Measurements from ENCODE around the gene OR4N5. TPM values are rescaled to one million over a fixed set of nuclear protein-coding genes. Genes with fewer than 3 reads are reported as not detected.

OR4N5 gene
- total RNA-seq, 2 donors from 2014 or later: not detected

DNA sequence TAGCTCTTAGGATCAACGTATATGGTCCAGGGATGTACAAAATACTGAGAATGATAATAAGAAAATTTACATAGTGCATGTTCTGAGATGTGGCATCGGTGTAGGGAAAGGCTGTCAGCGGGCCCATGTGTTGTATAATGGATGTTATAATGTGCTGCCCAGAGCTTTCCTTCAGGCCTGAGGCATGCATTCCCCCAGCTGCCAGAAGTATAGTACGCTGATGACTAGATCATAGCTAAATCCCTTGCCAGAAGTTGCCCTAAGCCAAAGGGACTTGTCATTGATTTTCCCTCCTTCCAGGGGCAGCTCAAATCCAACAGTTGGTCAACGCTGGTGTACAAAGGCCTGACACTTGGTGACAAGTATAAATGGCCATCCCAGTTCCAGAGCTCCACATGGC, 45.6 kb downstream of the OR4N5 start:
- no peak for DNase-seq
- Histone ChIP-seq H3K4me3 (no peak overlapping the region), H3K27ac (no peak overlapping the region), H3K27me3 (no peaks in the 10 kb centered on the region), H3K9ac (ENCODE audit: low read depth in 2 of 2, low read length in 2 of 2) (no peak overlapping the region), H3K4me1 (no peaks in the 10 kb centered on the region), H3K36me3 (no peaks in the 10 kb centered on the region), H3K9me3 (no peaks in the 10 kb centered on the region)
- intact Hi-C loops (cut with DNase I): no loop called here
- TF ChIP-seq, protein P1, sequence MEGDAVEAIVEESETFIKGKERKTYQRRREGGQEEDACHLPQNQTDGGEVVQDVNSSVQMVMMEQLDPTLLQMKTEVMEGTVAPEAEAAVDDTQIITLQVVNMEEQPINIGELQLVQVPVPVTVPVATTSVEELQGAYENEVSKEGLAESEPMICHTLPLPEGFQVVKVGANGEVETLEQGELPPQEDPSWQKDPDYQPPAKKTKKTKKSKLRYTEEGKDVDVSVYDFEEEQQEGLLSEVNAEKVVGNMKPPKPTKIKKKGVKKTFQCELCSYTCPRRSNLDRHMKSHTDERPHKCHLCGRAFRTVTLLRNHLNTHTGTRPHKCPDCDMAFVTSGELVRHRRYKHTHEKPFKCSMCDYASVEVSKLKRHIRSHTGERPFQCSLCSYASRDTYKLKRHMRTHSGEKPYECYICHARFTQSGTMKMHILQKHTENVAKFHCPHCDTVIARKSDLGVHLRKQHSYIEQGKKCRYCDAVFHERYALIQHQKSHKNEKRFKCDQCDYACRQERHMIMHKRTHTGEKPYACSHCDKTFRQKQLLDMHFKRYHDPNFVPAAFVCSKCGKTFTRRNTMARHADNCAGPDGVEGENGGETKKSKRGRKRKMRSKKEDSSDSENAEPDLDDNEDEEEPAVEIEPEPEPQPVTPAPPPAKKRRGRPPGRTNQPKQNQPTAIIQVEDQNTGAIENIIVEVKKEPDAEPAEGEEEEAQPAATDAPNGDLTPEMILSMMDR (IDR thresholded peaks at IDR 0.05): no peak

DNA sequence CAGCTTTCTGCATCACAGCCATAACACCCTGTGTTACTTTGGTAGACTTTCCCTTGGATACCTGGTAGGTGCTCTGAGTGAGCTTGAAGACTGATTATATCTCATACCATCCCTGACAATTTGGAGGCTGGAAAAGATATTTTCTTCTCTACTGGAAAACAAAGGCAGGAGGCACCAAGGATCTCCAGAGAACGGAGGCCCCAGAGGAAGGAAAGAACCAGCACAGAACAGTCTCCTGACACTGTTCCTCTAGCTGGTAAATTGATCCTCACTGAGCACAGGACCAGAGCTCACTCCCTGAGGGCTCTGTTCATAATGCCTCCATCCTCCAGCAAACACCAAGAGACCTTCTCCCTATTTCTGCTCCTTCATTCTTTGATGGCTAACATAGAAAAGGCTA, 52.0 kb downstream of the OR4N5 start, which contains the start of gene OR11G2:
Gene OR11G2 (plus strand): TSS at position 301 of the 400 bp plus-strand sequence. CDS start 6,542 bp downstream, outside the sequence.
- no peaks in the 10 kb centered on the region for H3K9me3 ChIP-seq
- H3K27me3 ChIP-seq: no peaks in the 10 kb centered on the region
- H3K36me3 ChIP-seq: no peaks in the 10 kb centered on the region
- no peak within 1 kb of the TSS for H3K4me3 ChIP-seq
- no peak for DNase-seq
- H3K4me1 ChIP-seq: no peaks in the 10 kb centered on the region
- TF ChIP-seq, protein P1 (IDR thresholded peaks at IDR 0.05): no peak
- intact Hi-C loops (cut with DNase I): no loop called here
- H3K27ac ChIP-seq: no peak within 1 kb of the TSS
- H3K9ac ChIP-seq (ENCODE audit: low read depth in 2 of 2, low read length in 2 of 2): no peak within 1 kb of the TSS

- no peak for DNase-seq
- TF ChIP-seq, protein P1 (IDR thresholded peaks at IDR 0.05): no peak
- Histone ChIP-seq H3K9ac (ENCODE audit: low read depth in 2 of 2, low read length in 2 of 2) (no peak overlapping the region), H3K27me3 (no peaks in the 10 kb centered on the region), H3K36me3 (no peaks in the 10 kb centered on the region), H3K9me3 (no peaks in the 10 kb centered on the region), H3K27ac (no peak overlapping the region), H3K4me1 (no peaks in the 10 kb centered on the region), H3K4me3 (no peak overlapping the region)
- intact Hi-C loops (cut with DNase I): no loop called here
Measured at GRCh38 chr14:20191396-20191795, 52.8 kb downstream of the OR4N5 start.

DNA sequence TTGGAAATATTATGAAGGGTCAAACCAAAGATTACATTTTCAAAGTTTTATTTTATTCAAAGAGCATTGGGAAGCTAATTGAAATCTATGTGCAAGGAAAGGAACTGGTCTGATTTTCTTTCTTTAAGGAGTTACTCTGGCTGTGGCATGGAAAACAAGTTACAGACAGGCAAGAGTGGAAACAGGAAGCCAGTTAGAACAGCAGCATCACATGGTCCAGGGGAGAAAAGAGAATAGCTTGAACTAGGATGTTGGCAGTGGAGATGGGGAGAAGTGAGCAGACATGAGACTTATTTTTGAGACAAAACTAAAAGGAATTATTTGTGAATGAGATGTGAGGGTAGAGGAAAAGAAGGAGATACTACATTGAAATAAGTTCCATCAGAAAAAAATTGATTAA, 55.5 kb downstream of the OR4N5 start:
- intact Hi-C loops (cut with DNase I): no loop called here
- Histone ChIP-seq H3K27ac (no peak overlapping the region), H3K9me3 (no peaks in the 10 kb centered on the region), H3K27me3 (no peaks in the 10 kb centered on the region), H3K36me3 (no peaks in the 10 kb centered on the region), H3K4me3 (no peak overlapping the region), H3K4me1 (no peaks in the 10 kb centered on the region), H3K9ac (ENCODE audit: low read depth in 2 of 2, low read length in 2 of 2) (no peak overlapping the region)
- DNase-seq: no peak
- TF ChIP-seq, protein P1 (IDR thresholded peaks at IDR 0.05): no peak

Other genes with a start within 250 kb of the OR4N5 start
- gene OR4K5, start 218.2 kb upstream of the OR4N5 start, total RNA-seq: not detected
- not detected for gene OR4K1, start 207.9 kb upstream of the OR4N5 start, total RNA-seq
- gene OR4K15, start 163.2 kb upstream of the OR4N5 start, total RNA-seq: not detected
- not detected for gene OR4Q2, start 136.7 kb upstream of the OR4N5 start, total RNA-seq
- gene OR4K14, start 119.5 kb upstream of the OR4N5 start, total RNA-seq: not detected
- gene OR4K13, start 102.8 kb upstream of the OR4N5 start, total RNA-seq: not detected
- gene OR4L1, start 78.8 kb upstream of the OR4N5 start, total RNA-seq: not detected
- not detected for gene OR4K17, start 28.1 kb upstream of the OR4N5 start, total RNA-seq
- gene OR11G2, start 52.1 kb downstream of the OR4N5 start, total RNA-seq: not detected
- gene OR11H6, start 84.9 kb downstream of the OR4N5 start, total RNA-seq: not detected
- gene OR11H7, start 90.2 kb downstream of the OR4N5 start, total RNA-seq: not detected
- not detected for gene OR11H4, start 100.5 kb downstream of the OR4N5 start, total RNA-seq
- gene TTC5, start 167.1 kb downstream of the OR4N5 start, total RNA-seq: 10 to 100 TPM; 10.1 to 12.1 TPM
- 10 to 100 TPM; 20.5 to 30.7 TPM for gene CCNB1IP1, start 194.5 kb downstream of the OR4N5 start, total RNA-seq
- 10 to 100 TPM; 12.5 to 23.7 TPM for gene PARP2, start 204.8 kb downstream of the OR4N5 start, total RNA-seq